ENCODE results near the gene PON3.

- no peak for TF ChIP-seq CTCF (IDR thresholded peaks at IDR 0.05; ENCODE audit: insufficient read depth, low read depth, low read length)
- TF ChIP-seq EZH2 (IDR thresholded peaks at IDR 0.05; ENCODE audit: insufficient read depth, low read length) = no peak
Observed at GRCh38 chr7:95327356-95327755, 68.8 kb downstream of the PON3 start.
